Endometrial microvascular endothelial cells (primary cell): ENCODE results near the gene DNAH3. TPM values are rescaled to one million over a fixed set of nuclear protein-coding genes. Genes with fewer than 3 reads are reported as not detected.
"Not testable (repeated sequence)": the region's sequence is repeated elsewhere in the genome, so short reads cannot be mapped to it uniquely, and the experiment has no call there.

Experiments used
- in situ Hi-C: cut with HindIII; loops from 2 replicates; pipeline ENCODE4 v1.10.0; 2017; ENCODE audit warnings: low sequenced_read_pairs, low pct_unique_long_range_greater_than_20kb; ENCODE audit errors: inconsistent ontology term
- total RNA-seq: library from RNA; depleted of rRNA; stranded (reverse); fragments of >200 nt; gene quantifications from one replicate; pipeline ENCODE4 v1.2.3, GENCODE V29; 2015; ENCODE audit errors: inconsistent ontology term

The DNAH3 gene
- total RNA-seq, 1 donor from 2014 or later = 0.09 TPM

DNA sequence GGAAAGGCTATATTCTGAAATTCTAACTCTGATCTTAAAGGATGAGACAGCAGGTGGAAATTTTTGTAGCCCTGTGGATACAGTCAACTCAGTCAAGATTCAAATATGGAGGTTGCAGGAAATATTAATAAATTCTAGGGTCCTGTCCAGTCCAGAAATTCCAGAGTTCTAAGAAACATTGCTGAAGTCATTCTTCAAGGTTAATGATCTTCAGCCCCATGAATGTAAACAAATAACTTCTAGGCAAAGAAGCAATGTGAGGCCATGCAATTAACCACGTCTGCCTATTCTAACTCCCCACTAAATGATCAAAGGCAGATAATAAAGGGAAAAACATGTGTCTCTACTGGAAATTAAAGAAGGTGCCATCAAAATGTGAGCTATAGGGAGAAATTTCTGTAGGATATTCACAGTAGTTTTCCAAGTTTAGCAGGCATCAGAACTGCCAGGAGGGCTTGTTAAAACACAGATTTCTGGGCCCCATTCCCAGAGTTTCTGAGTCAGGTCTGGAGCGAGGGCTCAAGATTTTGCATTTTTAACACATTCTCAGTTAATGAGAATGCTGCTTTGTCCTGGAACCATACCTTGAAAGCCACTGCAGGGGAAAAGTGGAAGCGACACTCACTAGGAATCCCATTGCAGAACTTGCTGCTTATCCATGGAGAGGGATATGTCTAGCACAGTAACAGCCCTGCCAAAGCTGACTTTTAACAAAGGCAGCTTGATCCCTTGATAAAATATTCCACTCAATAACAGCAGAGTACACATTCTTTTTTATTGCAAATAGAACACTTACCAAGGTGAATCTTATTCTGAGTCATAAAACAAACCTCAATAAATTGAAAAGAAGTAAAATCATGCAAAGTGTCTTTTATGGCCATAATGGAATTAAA is 61.8 kb downstream of the DNAH3 start:
- in situ Hi-C loops = no loop called here

- in situ Hi-C loops = no loop called here
Measured at GRCh38 chr16:21088143-21088542, 62.5 kb downstream of the DNAH3 start.

GRCh38 chr16:21084631-21085225 is 65.9 kb downstream of the DNAH3 start:
- in situ Hi-C loops = no loop called here

DNA sequence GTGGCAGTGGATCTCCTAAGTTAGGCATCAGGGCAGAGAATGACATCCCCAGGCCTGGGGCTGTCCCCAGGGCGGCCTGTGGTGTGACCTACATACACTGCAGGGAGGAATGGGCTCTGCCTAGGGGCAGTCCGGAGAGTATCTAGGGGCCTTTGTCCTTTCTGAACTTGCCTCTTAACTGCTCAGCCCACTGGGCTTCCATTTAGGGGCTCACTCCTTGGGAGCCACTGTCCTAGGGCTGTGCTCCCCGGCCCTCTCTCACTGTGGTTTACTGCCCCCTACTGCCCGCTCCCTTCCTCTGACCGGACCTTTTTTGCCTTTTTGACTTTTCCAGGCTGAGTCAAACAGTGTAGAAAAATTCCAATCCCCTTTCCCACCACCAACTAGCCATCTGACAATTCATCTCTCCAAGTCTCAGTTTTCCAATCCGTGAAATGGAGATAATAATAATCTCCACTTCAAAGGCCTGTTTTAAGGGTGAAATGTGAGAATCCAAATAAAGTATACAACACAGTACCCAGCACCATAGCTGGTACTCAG is 66.8 kb downstream of the DNAH3 start:
- in situ Hi-C loops = no loop called here

GRCh38 chr16:21081329-21081728 is 69.3 kb downstream of the DNAH3 start:
- in situ Hi-C loops = no loop called here

GRCh38 chr16:21078563-21078962 is 72.1 kb downstream of the DNAH3 start:
- in situ Hi-C loops = no loop called here

- in situ Hi-C loops = no loop called here
Measured at GRCh38 chr16:21076186-21076883, 74.3 kb downstream of the DNAH3 start.

DNA sequence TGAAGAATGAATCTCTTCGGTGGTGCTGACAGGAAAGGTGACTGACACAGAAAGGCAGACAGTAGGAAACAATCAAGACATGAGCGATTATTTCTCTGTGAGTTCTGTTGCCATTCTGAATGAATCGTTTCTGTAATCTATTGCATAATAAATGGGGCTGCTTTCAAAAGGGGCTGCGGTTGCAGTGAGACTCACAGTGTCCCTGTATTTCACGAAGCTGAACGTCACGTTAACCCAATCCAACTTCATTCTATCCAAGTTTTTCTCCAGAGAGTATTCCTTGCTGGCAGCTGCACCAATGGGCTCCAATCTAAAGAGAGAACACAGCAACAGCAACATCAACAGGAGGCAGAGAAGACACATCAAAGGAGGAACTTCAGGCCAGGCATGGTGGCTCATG is 75.4 kb downstream of the DNAH3 start:
- in situ Hi-C loops = no loop called here

GRCh38 chr16:21072976-21073375 is 77.7 kb downstream of the DNAH3 start:
- in situ Hi-C loops = no loop called here

GRCh38 chr16:21071741-21072140 is 78.9 kb downstream of the DNAH3 start:
- in situ Hi-C loops = no loop called here

DNA sequence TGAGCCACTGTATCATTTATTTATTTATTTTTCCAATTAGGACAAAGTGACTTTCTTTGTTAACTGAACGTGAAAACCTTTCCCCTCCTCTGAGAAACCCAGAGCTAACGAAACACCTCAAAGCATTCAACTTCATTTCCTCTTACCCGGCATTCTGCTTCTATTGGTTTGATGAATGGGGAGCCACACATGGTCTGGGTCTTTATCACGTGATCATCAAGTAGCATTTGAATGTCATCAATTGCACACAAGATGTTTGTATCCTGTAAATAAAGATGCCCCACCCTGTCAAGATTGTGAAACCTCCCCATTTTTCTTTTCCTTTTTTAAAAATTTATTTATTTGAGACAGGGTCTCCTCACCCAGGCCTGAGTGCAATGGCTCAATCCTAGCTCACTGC is 80.1 kb downstream of the DNAH3 start:
- in situ Hi-C loops = no loop called here

- in situ Hi-C loops = no loop called here
Measured at GRCh38 chr16:21069986-21070385, 80.7 kb downstream of the DNAH3 start.

GRCh38 chr16:21064203-21064602 is 86.4 kb downstream of the DNAH3 start:
- in situ Hi-C loops = no loop called here

- in situ Hi-C loops = not testable (repeated sequence)
Measured at GRCh38 chr16:21063314-21063713, 87.3 kb downstream of the DNAH3 start.

DNA sequence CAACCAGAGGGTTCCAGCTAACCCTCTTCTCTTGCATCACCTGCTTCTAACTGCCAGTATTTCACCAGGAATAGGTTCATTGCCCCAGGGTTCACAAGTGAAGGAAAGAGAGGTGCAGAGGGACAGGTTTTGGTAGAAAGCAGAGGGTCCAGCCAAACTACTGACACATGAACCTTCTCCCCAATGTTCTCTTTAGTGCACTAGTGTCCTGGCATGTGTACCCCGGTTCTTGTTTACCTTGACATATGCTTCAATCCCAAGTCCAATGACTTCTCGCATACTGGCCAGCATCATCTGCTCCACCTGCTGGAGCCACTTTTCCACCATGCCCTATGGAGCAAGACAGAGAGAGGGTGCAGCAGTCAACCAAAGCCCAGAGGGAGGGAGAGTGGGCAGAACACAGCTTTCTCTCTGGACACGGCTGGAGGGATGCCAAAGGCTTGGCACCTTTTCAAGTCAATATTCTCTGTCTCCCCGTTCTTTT is 90.6 kb downstream of the DNAH3 start:
- in situ Hi-C loops = no loop called here

DNA sequence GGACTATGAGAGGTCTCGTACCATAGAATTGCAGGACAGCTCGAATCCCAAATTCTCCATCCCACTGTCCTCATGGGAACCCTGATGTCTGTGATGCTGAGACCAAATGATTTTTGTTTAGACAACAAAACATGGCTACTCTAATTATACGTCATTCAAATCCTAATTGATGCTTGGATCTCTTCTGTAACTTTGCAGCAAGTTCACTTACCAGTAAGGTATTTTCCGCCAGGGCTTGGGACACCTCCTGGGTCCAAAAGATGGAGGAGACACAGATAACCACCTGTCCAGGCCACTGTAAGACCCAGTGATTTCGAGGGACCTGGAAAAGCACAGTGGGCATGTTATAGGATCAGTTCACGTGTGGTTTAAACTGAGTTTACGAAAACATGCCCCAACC is 92.8 kb downstream of the DNAH3 start:
- in situ Hi-C loops = no loop called here

- in situ Hi-C loops = no loop called here
Measured at GRCh38 chr16:21056396-21056795, 94.2 kb downstream of the DNAH3 start.

DNA sequence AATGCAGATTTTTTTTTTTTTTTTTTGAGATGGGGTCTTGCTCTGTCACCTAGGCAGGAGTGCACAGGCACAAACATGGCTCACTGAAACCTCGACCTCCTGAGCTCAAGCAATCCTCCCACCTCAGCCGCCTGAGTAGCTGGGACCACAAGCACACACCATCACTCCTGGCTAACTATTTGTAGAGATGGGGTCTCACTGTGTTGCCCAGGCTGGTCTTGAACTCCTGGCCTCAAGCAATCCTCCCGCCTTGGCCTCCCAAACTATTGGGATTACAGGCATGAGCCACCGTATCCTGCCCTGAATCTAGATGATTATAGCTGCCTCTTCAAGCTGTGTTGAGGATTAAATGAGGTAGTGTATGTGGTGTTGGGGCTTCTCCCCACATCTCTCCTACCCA is 94.9 kb downstream of the DNAH3 start:
- in situ Hi-C loops = not testable (repeated sequence)

DNA sequence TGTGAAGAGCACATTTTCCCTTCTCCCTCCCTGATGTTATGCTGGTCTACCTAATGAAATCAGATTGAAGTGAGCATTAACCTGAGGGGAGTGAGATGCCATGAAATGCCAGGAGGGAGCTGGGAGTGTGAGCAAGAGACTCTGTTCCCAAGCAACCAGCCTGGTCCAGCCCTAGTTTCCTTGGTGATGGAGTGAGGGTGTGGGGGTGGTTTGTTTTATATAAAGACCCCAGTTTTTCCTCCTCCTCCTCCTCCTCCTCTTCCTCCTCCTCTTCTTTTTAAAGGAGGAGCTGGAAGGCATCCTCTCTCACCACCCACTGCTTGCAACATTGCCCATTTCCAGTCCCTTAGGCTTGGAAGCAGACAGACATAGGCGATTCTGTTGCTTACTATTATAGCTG is 97.1 kb downstream of the DNAH3 start:
- in situ Hi-C loops = no loop called here
